ENCODE results near the gene MGAT3.

MGAT3 gene

GRCh38 chr22:39418696-39419095 is 38.1 kb upstream of the MGAT3 start:
- Histone ChIP-seq H3K27me3 (ENCODE audit: control insufficient read depth, insufficient read depth, low read length) (no peaks in the 10 kb centered on the region), H3K4me3 (ENCODE audit: low read length) (no peak overlapping the region), H3K9me3 (replicated peaks; ENCODE audit: low read length) (no peaks in the 10 kb centered on the region), H3K9ac (ENCODE audit: low read depth, low read length) (no peak overlapping the region), H3K36me3 (ENCODE audit: insufficient read depth, low read length) (peaks cover 54% of the 10 kb centered on the region), H3K4me2 (ENCODE audit: low read length) (no peak overlapping the region), H3K4me1 (ENCODE audit: control insufficient read depth, insufficient read depth, low read length) (no peaks in the 10 kb centered on the region)

DNA sequence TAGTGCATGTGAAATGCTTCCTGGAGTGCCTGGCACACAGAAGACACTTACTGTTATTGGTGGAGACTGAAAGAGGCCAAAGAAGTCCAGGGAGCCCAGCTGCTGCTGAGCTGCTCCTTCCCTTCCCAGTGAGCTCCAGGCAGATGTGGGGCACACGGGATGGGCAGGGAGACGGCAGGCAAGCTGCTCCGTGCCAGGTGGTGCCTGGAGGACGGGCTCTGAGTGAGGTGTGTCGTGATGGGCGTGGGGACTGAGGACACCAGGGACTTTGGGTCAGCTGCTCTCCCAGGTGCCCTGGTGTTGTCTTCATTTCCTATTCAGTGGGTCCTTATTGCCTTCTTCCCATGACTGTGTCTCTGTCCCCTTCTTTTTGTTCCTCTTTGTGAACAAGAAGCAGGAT is 37.7 kb upstream of the MGAT3 start:
- H3K4me2 ChIP-seq (ENCODE audit: low read length) = no peak overlapping the region
- H3K4me3 ChIP-seq (ENCODE audit: low read length) = no peak overlapping the region
- no peaks in the 10 kb centered on the region for H3K9me3 ChIP-seq (replicated peaks; ENCODE audit: low read length)
- H3K4me1 ChIP-seq (ENCODE audit: control insufficient read depth, insufficient read depth, low read length) = no peaks in the 10 kb centered on the region
- peaks cover 57% of the 10 kb centered on the region for H3K36me3 ChIP-seq (ENCODE audit: insufficient read depth, low read length)
- H3K9ac ChIP-seq (ENCODE audit: low read depth, low read length) = no peak overlapping the region
- no peaks in the 10 kb centered on the region for H3K27me3 ChIP-seq (ENCODE audit: control insufficient read depth, insufficient read depth, low read length)

GRCh38 chr22:39419911-39420310 is 36.9 kb upstream of the MGAT3 start:
- Histone ChIP-seq H3K4me2 (ENCODE audit: low read length) (no peak overlapping the region), H3K9ac (ENCODE audit: low read depth, low read length) (no peak overlapping the region), H3K9me3 (replicated peaks; ENCODE audit: low read length) (no peaks in the 10 kb centered on the region), H3K36me3 (ENCODE audit: insufficient read depth, low read length) (peaks cover 61% of the 10 kb centered on the region), H3K4me1 (ENCODE audit: control insufficient read depth, insufficient read depth, low read length) (no peaks in the 10 kb centered on the region), H3K4me3 (ENCODE audit: low read length) (no peak overlapping the region), H3K27me3 (ENCODE audit: control insufficient read depth, insufficient read depth, low read length) (no peaks in the 10 kb centered on the region)

DNA sequence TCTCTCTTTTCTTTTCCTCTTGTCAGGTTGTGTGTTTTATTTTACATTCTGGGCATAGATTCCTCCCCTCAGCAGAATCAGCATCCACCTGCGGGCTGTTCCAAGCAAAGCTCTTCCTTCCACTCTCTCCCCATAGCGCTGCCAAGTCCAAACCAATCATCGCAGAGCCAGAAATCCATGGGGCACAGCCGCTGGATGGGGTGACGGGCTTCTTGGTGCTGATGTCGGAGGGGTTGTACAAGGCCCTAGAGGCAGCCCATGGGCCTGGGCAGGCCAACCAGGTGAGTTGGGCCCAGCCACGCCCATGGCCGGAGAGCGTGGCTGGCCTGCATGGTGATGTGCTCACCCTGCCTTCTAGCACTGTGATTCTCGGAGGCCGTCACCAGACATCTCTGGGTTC is 35.1 kb upstream of the MGAT3 start:
- Histone ChIP-seq H3K27me3 (ENCODE audit: control insufficient read depth, insufficient read depth, low read length) (no peaks in the 10 kb centered on the region), H3K4me3 (ENCODE audit: low read length) (no peak overlapping the region), H3K9me3 (replicated peaks; ENCODE audit: low read length) (no peaks in the 10 kb centered on the region), H3K4me2 (ENCODE audit: low read length) (no peak overlapping the region), H3K36me3 (ENCODE audit: insufficient read depth, low read length) (peaks cover 49% of the 10 kb centered on the region), H3K4me1 (ENCODE audit: control insufficient read depth, insufficient read depth, low read length) (no peaks in the 10 kb centered on the region), H3K9ac (ENCODE audit: low read depth, low read length) (no peak overlapping the region)

GRCh38 chr22:39422101-39422500 is 34.7 kb upstream of the MGAT3 start:
- H3K4me2 ChIP-seq (ENCODE audit: low read length) = no peak overlapping the region
- H3K4me3 ChIP-seq (ENCODE audit: low read length) = no peak overlapping the region
- H3K9ac ChIP-seq (ENCODE audit: low read depth, low read length) = no peak overlapping the region
- no peaks in the 10 kb centered on the region for H3K4me1 ChIP-seq (ENCODE audit: control insufficient read depth, insufficient read depth, low read length)
- no peaks in the 10 kb centered on the region for H3K9me3 ChIP-seq (replicated peaks; ENCODE audit: low read length)
- H3K36me3 ChIP-seq (ENCODE audit: insufficient read depth, low read length) = peaks cover 49% of the 10 kb centered on the region
- no peaks in the 10 kb centered on the region for H3K27me3 ChIP-seq (ENCODE audit: control insufficient read depth, insufficient read depth, low read length)

- Histone ChIP-seq H3K27me3 (ENCODE audit: control insufficient read depth, insufficient read depth, low read length) (no peaks in the 10 kb centered on the region), H3K9ac (ENCODE audit: low read depth, low read length) (no peak overlapping the region), H3K36me3 (ENCODE audit: insufficient read depth, low read length) (peaks cover 51% of the 10 kb centered on the region), H3K9me3 (replicated peaks; ENCODE audit: low read length) (no peaks in the 10 kb centered on the region), H3K4me1 (ENCODE audit: control insufficient read depth, insufficient read depth, low read length) (no peaks in the 10 kb centered on the region), H3K4me3 (ENCODE audit: low read length) (no peak overlapping the region), H3K4me2 (ENCODE audit: low read length) (no peak overlapping the region)
These were observed 34.1 kb upstream of the MGAT3 start for GRCh38 chr22:39422721-39423120.

DNA sequence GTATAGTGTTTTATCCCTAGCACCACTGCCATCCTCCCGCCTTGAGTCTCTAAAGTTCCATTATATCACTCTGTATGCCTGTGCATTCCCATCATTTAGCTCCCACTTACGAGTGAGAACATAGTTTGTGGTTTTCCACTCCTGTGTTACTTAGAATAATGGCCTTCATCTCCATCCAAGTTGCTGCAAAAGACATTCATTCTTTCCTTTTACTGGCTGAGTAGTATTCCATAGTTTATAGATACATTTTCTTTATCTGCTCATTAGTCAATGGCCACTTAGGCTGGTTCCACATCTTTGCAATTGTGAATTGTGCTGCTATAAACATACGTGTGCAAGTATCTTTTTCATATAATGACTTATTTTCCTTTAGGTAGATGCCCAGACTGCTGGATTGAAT is 32.8 kb upstream of the MGAT3 start:
- no peaks in the 10 kb centered on the region for H3K27me3 ChIP-seq (ENCODE audit: control insufficient read depth, insufficient read depth, low read length)
- no peak overlapping the region for H3K9ac ChIP-seq (ENCODE audit: low read depth, low read length)
- H3K9me3 ChIP-seq (replicated peaks; ENCODE audit: low read length) = no peaks in the 10 kb centered on the region
- H3K4me1 ChIP-seq (ENCODE audit: control insufficient read depth, insufficient read depth, low read length) = no peaks in the 10 kb centered on the region
- no peak overlapping the region for H3K4me2 ChIP-seq (ENCODE audit: low read length)
- H3K36me3 ChIP-seq (ENCODE audit: insufficient read depth, low read length) = peaks cover 48% of the 10 kb centered on the region
- no peak overlapping the region for H3K4me3 ChIP-seq (ENCODE audit: low read length)

DNA sequence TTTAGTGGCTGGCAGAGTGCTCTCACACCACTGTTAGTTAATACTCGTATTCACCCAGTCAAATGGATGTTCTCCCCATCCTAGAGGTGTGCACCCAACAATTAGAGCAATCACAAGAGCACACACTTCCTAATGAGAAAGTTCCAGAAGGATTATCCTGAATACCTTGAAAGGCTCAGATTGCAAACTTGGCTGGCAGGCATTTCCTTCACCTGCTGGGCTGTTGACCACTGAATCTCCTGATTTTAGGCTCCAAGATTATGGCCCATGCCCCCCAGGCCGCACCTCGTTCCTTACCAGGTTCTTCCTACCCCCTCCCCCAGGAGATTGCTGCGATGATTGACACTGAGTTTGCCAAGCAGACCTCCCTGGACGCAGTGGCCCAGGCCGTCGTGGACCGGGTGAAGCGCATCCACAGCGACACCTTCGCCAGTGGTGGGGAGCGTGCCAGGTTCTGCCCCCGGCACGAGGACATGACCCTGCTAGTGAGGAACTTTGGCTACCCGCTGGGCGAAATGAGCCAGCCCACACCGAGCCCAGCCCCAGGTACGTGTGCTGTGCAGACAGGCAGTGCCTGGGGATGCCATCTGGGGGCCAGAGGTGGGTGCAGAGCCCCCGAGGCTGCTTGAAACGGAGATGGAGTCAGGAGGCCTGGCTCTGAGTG is 30.3 kb upstream of the MGAT3 start:
- no peaks in the 10 kb centered on the region for H3K9me3 ChIP-seq (replicated peaks; ENCODE audit: low read length)
- no peaks in the 10 kb centered on the region for H3K27me3 ChIP-seq (ENCODE audit: control insufficient read depth, insufficient read depth, low read length)
- H3K4me2 ChIP-seq (ENCODE audit: low read length) = no peak overlapping the region
- no peak overlapping the region for H3K4me3 ChIP-seq (ENCODE audit: low read length)
- H3K4me1 ChIP-seq (ENCODE audit: control insufficient read depth, insufficient read depth, low read length) = peaks cover 2% of the 10 kb centered on the region
- H3K36me3 ChIP-seq (ENCODE audit: insufficient read depth, low read length) = peaks cover 36% of the 10 kb centered on the region
- no peak overlapping the region for H3K9ac ChIP-seq (ENCODE audit: low read depth, low read length)

DNA sequence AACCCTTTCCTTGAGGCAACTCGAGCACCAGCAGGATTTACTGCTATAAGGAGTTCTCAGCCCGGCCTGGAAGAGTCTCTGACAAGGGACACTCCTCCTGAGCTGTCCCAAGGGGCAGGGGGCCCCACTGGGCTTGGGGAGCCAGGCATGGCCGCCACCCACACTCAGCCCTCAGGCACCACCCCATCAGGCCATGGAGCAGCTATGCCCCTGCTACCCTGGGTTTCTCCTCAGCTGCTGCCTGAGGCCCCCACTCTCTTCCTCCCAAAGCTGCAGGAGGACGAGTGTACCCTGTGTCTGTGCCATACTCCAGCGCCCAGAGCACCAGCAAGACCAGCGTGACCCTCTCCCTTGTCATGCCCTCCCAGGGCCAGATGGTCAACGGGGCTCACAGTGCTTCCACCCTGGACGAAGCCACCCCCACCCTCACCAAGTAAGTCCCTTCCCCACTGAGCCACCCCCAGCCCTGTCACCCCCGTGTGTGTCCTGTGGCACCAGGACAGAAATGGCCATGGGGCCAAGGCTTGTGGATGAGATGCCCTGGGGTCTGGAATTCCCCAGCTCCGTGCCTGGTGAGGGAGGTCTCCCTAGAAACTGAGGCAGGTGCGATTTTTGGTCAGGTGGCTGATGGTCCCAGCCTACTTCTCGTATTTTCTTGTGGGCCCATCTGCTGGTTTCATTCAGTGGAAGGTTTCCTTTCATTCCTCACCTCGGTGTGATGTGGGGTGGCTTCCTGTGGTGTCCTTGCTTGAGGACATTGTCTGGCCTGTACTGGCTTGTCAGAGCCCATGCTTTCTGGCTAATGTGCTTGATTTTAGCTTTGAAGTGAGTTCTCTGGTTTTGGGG is 28.8 kb upstream of the MGAT3 start:
- Histone ChIP-seq H3K9me3 (replicated peaks; ENCODE audit: low read length) (no peaks in the 10 kb centered on the region), H3K9ac (ENCODE audit: low read depth, low read length) (no peak overlapping the region), H3K4me3 (ENCODE audit: low read length) (no peak overlapping the region), H3K36me3 (ENCODE audit: insufficient read depth, low read length) (peaks cover 49% of the 10 kb centered on the region), H3K4me2 (ENCODE audit: low read length) (no peak overlapping the region), H3K27me3 (ENCODE audit: control insufficient read depth, insufficient read depth, low read length) (no peaks in the 10 kb centered on the region), H3K4me1 (ENCODE audit: control insufficient read depth, insufficient read depth, low read length) (peaks cover 8% of the 10 kb centered on the region)

- Histone ChIP-seq H3K27me3 (ENCODE audit: control insufficient read depth, insufficient read depth, low read length) (no peaks in the 10 kb centered on the region), H3K4me3 (ENCODE audit: low read length) (no peak overlapping the region), H3K9ac (ENCODE audit: low read depth, low read length) (no peak overlapping the region), H3K9me3 (replicated peaks; ENCODE audit: low read length) (no peaks in the 10 kb centered on the region), H3K36me3 (ENCODE audit: insufficient read depth, low read length) (peaks cover 49% of the 10 kb centered on the region), H3K4me1 (ENCODE audit: control insufficient read depth, insufficient read depth, low read length) (peaks cover 8% of the 10 kb centered on the region), H3K4me2 (ENCODE audit: low read length) (no peak overlapping the region)
These were observed 28.2 kb upstream of the MGAT3 start for GRCh38 chr22:39428597-39429071.

DNA sequence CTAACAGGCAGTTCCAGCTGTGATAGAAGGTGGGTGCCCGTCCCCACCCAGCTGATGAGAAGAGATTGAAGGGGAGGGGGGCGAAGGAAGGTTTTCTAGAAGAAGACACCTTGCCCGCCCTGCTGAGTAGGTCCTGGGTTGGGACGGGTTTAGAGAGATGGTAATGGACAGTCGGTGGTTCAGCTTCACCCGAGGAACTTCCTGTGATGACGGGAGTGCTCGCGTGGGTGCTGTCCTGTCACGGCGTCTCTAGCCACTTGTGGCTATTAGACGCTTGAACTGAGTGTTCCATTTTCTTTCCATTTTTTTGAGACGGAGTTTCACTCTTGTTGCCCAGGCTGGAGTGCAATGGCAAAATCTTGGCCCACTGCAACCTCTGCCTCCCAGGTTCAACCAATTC is 27.6 kb upstream of the MGAT3 start:
- Histone ChIP-seq H3K4me2 (ENCODE audit: low read length) (no peak overlapping the region), H3K9ac (ENCODE audit: low read depth, low read length) (no peak overlapping the region), H3K27me3 (ENCODE audit: control insufficient read depth, insufficient read depth, low read length) (no peaks in the 10 kb centered on the region), H3K36me3 (ENCODE audit: insufficient read depth, low read length) (peaks cover 45% of the 10 kb centered on the region), H3K4me3 (ENCODE audit: low read length) (no peak overlapping the region), H3K9me3 (replicated peaks; ENCODE audit: low read length) (no peaks in the 10 kb centered on the region), H3K4me1 (ENCODE audit: control insufficient read depth, insufficient read depth, low read length) (peaks cover 8% of the 10 kb centered on the region)

All from skeletal muscle satellite cell (primary cell).